BLaER1 (cell line): ENCODE data around the gene VGLL3.
"Not testable (repeated sequence)": the region's sequence is repeated elsewhere in the genome, so short reads cannot be mapped to it uniquely, and the experiment has no call there.

ENCODE experiments used
- H3K27ac ChIP-seq: shearing (Covaris generic); formaldehyde crosslinking; 2 replicates; pipeline ENCODE4 v1.8.1; 2022
- H3K27me3 ChIP-seq: shearing (Covaris generic); formaldehyde crosslinking; 2 replicates; pipeline ENCODE4 v1.8.1; 2022
- H3K36me3 ChIP-seq: shearing (Covaris generic); formaldehyde crosslinking; 2 replicates; pipeline ENCODE4 v1.8.1; 2022
- H3K4me1 ChIP-seq: shearing (Covaris generic); formaldehyde crosslinking; 2 replicates; pipeline ENCODE4 v1.8.1; 2022
- H3K4me2 ChIP-seq: shearing (Covaris generic); formaldehyde crosslinking; 2 replicates; pipeline ENCODE4 v1.8.1; 2022
- H3K4me3 ChIP-seq: shearing (Covaris generic); formaldehyde crosslinking; 2 replicates; pipeline ENCODE4 v1.8.1; 2022
- H3K9ac ChIP-seq: shearing (Covaris generic); formaldehyde crosslinking; 2 replicates; pipeline ENCODE4 v1.8.1; 2022
- H3K9me3 ChIP-seq: shearing (Covaris generic); formaldehyde crosslinking; 2 replicates; pipeline ENCODE4 v1.8.1; 2022
- H4K20me1 ChIP-seq: shearing (Covaris generic); formaldehyde crosslinking; 2 replicates; pipeline ENCODE4 v1.8.1; 2022
- Cebpa-rat ChIP-seq: shearing (Covaris generic); IDR thresholded peaks from 2 replicates; pipeline ENCODE4 v1.8.1; 2022

Gene VGLL3, protein sequence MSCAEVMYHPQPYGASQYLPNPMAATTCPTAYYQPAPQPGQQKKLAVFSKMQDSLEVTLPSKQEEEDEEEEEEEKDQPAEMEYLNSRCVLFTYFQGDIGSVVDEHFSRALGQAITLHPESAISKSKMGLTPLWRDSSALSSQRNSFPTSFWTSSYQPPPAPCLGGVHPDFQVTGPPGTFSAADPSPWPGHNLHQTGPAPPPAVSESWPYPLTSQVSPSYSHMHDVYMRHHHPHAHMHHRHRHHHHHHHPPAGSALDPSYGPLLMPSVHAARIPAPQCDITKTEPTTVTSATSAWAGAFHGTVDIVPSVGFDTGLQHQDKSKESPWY

DNA sequence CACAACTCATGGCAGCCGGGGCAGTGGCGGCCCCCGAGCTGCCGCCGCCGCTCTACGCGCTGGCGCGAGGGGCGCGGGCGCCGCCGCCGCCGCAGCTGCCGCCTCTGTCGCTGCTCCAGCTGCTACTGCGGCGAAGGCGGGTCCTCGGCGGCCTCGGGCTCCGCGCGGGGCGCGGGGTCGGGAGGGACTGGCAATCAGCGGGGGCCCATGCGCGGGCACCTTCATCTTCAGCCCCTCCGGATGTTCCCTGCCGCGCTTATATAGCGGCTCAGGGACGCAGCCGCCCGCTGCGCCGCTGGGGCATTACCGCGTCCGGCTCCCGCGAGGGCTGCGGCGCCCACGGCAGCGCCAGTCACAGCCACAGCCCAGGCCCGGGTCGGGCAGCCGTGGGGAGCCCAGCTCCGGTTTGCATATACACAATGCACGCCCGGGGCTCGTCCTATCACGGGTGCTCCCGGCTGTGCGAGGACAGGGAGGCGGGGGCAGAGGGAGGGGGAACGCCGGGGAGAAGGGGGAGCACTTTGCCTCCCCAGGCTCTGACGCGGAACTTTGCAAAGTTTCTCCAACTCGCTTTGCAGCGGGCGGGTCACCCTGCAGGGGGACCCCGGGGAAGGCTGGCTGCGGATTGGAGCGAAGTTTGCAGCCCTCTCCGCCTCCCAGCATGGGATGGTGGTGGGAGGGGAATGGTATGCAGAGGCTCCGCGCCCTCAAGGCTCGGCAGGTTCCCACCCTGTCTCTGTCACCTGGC is at the start of gene VGLL3:
TSS of gene VGLL3 (minus strand) at position 416 of the 748 bp plus-strand sequence. CDS start at position 10, 406 bp downstream.
- peak within 1 kb of the TSS; percentile 66 for H3K4me3 ChIP-seq
- H3K27ac ChIP-seq = no peak within 1 kb of the TSS

DNA sequence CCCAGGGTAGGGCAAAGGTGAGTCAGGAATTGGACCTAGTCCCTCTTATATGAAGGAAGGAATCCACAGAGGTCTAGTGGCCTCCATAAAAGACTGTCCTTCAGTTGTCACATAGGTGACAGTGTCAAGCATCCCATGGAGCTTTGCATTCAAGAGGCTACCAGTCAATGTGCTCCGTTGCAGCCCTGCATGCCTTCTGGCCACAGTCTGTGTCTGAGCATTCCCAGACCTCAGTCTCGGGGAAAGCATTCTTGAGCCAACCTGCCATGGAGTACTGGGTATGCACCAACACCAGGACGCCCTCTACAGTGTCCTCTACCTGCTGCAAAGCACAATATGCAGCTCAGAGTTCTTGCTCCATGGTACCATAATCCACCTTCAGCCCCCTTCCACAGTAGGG is 46.7 kb upstream of the VGLL3 start:
- H3K27ac ChIP-seq = no peak overlapping the region
- H4K20me1 ChIP-seq = no peaks in the 10 kb centered on the region
- no peaks in the 10 kb centered on the region for H3K4me1 ChIP-seq
- H3K27me3 ChIP-seq = no peaks in the 10 kb centered on the region
- H3K9me3 ChIP-seq = no peaks in the 10 kb centered on the region
- H3K4me2 ChIP-seq = no peak overlapping the region
- no peaks in the 10 kb centered on the region for H3K36me3 ChIP-seq
- no peak overlapping the region for H3K4me3 ChIP-seq
- TF ChIP-seq Cebpa-rat = no peak
- H3K9ac ChIP-seq = no peak overlapping the region

More for the DNA sequence above, at the start of gene VGLL3:
- H4K20me1 ChIP-seq = no peaks in the 10 kb centered on the region
- peak within 1 kb of the TSS; percentile 86 for H3K4me2 ChIP-seq
- H3K4me1 ChIP-seq = no peaks in the 10 kb centered on the region
- peaks cover 21% of the 10 kb centered on the region for H3K27me3 ChIP-seq
- TF ChIP-seq Cebpa-rat = no peak
- H3K9ac ChIP-seq = peak within 1 kb of the TSS; percentile 53
- H3K36me3 ChIP-seq = no peaks in the 10 kb centered on the region
- peaks cover 7% of the 10 kb centered on the region for H3K9me3 ChIP-seq

DNA sequence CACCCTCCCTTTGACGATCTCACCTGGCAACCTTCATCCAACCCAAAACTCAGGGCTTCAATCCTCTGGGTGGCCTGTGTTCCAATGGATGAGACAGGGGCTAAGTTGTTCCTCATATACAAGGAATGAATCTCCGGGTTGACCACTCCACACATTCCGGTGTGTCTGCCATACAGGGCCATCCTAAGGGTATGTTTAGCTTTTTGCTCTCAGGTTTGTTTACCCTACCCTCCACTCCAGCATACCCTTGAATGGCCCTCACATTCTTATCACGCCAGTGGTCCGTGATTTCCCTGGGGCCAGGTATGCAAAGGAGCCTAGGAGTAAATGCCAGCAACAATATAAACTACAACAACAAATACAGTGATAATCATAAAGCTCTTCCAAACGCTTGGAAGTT is 45.7 kb upstream of the VGLL3 start:
- Histone ChIP-seq H4K20me1 (no peaks in the 10 kb centered on the region), H3K4me3 (no peak overlapping the region), H3K27ac (no peak overlapping the region), H3K36me3 (no peaks in the 10 kb centered on the region), H3K4me1 (no peaks in the 10 kb centered on the region), H3K27me3 (no peaks in the 10 kb centered on the region), H3K9me3 (no peaks in the 10 kb centered on the region), H3K4me2 (no peak overlapping the region), H3K9ac (no peak overlapping the region)
- TF ChIP-seq Cebpa-rat = no peak

DNA sequence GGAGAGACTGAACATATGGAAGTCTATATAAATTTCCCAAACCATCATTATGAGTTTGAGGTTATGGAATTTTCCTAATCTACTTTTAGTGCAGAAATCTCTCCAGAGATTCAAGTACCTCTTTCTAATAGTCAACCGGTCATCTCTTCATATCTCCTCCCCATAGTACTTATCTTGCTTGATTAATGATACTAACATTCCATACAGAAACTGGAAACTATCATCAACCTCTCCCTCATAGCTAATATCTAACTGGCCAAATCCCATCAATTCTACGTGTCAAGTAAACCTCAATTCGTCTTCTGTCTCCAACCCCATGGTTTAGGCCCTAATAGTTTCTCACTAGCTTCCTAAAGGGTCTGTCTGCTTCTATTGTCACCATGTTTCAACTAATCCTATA is 44.4 kb upstream of the VGLL3 start:
- H3K4me2 ChIP-seq = no peak overlapping the region
- no peaks in the 10 kb centered on the region for H3K9me3 ChIP-seq
- no peaks in the 10 kb centered on the region for H3K36me3 ChIP-seq
- no peaks in the 10 kb centered on the region for H3K27me3 ChIP-seq
- no peak overlapping the region for H3K4me3 ChIP-seq
- no peak for TF ChIP-seq Cebpa-rat
- H3K9ac ChIP-seq = no peak overlapping the region
- H4K20me1 ChIP-seq = no peaks in the 10 kb centered on the region
- no peak overlapping the region for H3K27ac ChIP-seq
- H3K4me1 ChIP-seq = no peaks in the 10 kb centered on the region

DNA sequence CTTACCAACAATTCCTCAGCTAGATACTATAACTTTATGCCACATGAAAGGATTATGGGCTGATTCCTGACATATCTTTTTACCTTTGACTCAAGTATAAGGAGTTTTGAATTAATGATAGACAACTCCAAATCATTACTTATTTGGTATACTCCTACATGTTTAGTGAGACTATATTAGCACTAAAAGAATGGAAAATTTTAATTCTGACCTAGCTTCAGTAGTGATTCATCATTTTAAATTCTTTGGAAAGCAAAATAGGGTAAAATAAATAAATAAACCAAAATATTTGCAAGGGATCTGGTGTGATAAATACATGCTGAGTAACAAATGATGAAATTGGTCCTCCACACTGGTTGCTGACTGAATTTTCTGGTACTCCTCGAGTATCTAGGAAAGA is 42.3 kb upstream of the VGLL3 start:
- no peaks in the 10 kb centered on the region for H3K4me1 ChIP-seq
- no peaks in the 10 kb centered on the region for H3K27me3 ChIP-seq

DNA sequence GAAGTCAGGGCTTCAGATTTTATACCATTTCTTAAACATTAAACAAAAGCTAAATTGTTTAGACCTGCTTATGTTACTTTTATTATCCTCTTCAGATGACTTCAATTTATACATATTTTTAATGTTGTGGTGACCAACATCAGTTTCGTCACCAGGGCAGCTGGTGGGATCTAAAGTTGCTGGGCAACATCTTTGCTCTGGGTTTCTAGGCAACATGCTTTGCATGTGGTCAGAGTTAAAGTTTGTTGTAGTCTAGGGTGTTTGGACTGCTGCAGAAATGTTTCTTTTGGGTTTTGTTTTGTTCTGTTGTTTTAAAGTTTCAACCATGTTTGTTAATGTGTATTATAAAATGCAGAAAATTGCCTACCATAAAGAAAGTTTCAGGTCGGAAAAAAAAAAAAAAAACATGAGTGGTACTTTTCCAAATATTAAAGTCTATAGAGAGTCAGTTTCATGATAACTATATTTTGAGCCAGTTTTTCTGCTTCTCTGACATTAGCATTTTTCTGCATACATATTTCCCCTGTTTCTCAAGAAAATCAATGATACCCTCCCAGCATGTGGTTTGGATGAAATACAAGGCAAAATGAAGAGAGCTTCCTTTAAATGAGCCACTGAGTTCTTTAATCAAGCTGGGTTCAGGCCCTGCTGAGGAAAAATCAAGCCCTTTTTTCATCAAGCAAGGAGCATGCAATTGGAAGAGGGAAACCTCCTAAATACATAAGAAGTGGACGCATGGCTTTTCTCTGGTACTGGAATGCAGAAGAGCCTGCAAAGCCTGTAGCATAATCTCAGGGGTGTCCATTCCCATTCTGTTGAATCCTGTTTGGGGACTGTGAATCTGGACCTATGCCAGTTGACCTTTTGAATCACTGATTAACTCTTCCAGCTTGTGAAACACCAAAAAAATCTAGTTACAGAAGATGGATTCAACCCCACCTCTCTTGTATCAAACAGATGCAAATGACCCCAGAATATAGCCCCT is 35.0 kb upstream of the VGLL3 start:
- no peaks in the 10 kb centered on the region for H3K9me3 ChIP-seq
- H3K4me2 ChIP-seq = no peak overlapping the region
- no peaks in the 10 kb centered on the region for H3K4me1 ChIP-seq
- no peak overlapping the region for H3K9ac ChIP-seq
- H3K27me3 ChIP-seq = no peaks in the 10 kb centered on the region
- no peak overlapping the region for H3K4me3 ChIP-seq
- TF ChIP-seq Cebpa-rat = no peak
- H3K36me3 ChIP-seq = no peaks in the 10 kb centered on the region
- no peak overlapping the region for H3K27ac ChIP-seq
- no peaks in the 10 kb centered on the region for H4K20me1 ChIP-seq

More for the DNA sequence above, 42.3 kb upstream of the VGLL3 start:
- no peak for TF ChIP-seq Cebpa-rat
- H3K4me2 ChIP-seq = no peak overlapping the region
- H3K27ac ChIP-seq = no peak overlapping the region
- no peaks in the 10 kb centered on the region for H3K36me3 ChIP-seq
- no peaks in the 10 kb centered on the region for H4K20me1 ChIP-seq
- no peak overlapping the region for H3K9ac ChIP-seq
- no peak overlapping the region for H3K4me3 ChIP-seq
- H3K9me3 ChIP-seq = no peaks in the 10 kb centered on the region

DNA sequence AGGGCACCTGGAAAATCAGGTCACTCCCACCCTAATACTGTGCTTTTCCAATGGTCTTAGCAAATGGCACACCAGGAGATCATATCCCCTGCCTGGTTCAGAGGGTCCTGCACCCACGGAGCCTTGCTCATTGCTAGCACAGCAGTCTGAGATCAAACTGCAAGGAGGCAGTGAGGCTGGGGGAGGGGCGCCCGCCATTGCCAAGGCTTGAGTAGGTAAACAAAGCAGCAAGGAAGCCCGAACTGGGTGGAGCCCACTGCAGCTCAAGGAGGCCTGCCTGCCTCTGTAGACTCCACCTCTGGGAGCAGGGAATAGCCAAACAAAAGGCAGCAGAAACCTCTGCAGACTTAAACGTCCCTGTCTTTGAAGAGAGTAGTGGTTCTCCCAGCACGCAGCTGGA is 26.4 kb upstream of the VGLL3 start:
- not testable (repeated sequence) for H3K27ac ChIP-seq, H3K27me3 ChIP-seq, H3K36me3 ChIP-seq, H3K4me2 ChIP-seq, H3K4me1 ChIP-seq, H3K9ac ChIP-seq, H4K20me1 ChIP-seq, H3K4me3 ChIP-seq
- peaks cover 11% of the 10 kb centered on the region; the same call in 1 of the 2 replicates for H3K9me3 ChIP-seq

DNA sequence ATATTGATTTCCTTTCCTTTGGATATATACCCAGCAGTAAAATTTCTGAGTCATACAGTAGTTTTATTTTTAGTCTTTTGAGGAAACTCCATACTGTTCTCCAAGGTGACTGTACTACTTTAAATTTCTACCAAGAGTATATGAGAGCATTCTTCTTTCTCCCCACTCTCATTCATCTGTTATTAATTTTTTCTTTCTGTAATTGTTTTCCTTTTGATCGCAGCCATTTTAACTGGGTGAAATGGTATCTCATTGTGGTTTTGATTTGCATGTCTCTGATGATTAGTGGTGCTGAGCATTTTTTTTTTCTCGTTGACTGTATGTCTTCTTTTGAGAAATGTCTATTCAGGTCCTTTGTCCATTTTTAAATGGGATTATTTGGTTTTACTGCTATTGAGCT is 18.3 kb upstream of the VGLL3 start:
- Histone ChIP-seq H3K27me3 (no peaks in the 10 kb centered on the region), H3K27ac (no peak overlapping the region), H3K4me2 (no peak overlapping the region), H3K4me3 (no peak overlapping the region), H3K4me1 (no peaks in the 10 kb centered on the region), H3K36me3 (no peaks in the 10 kb centered on the region), H3K9ac (no peak overlapping the region), H4K20me1 (no peaks in the 10 kb centered on the region), H3K9me3 (no peaks in the 10 kb centered on the region)
- TF ChIP-seq Cebpa-rat = no peak

DNA sequence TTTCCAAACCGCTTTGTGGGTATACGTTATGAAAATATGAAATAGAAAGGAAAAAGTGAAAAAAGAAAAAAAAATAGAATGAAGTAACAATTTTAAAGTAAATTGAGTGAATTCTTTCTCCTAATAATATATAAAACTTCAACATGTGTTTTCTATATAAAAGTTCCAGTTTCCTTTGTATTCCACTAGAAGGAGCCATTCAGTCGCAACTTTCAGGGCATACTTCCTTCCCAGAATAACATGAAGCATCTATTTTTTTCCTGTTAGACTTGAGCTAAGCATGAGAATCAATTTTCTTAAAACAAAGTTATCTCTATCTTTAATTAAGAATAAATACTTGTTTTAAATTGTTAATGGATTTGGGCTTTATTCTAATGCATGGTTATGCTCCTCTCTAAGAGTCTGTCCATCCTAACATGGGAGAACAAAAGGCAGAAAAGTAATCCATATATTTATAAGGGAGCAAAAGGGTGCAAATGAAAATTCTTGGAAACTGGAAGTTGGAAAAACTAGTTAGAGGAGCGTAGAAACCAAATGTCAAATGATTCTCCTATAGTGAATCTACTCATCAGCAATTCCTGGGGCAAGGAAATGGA is 16.0 kb upstream of the VGLL3 start:
- Histone ChIP-seq H3K9me3 (no peaks in the 10 kb centered on the region), H3K4me2 (no peak overlapping the region), H4K20me1 (no peaks in the 10 kb centered on the region), H3K36me3 (no peaks in the 10 kb centered on the region), H3K27ac (no peak overlapping the region), H3K27me3 (no peaks in the 10 kb centered on the region), H3K9ac (no peak overlapping the region), H3K4me1 (no peaks in the 10 kb centered on the region), H3K4me3 (no peak overlapping the region)
- TF ChIP-seq Cebpa-rat = no peak
